GM21515 (cell line): ENCODE results near the gene MIX23.
"Not testable (repeated sequence)": the region's sequence is repeated elsewhere in the genome, so short reads cannot be mapped to it uniquely, and the experiment has no call there.

ENCODE experiments used
- ATAC-seq: cut with Tn5 transposase; IDR thresholded peaks from one replicate; pipeline ENCODE4 v1.9.1; 2021; ENCODE audit not compliant: unreplicated experiment

The MIX23 gene

GRCh38 chr3:122392868-122393844, 10.1 kb upstream of the MIX23 start:
- no peak for ATAC-seq

GRCh38 chr3:122391681-122392446, 8.8 kb upstream of the MIX23 start:
- no peak for ATAC-seq

GRCh38 chr3:122390665-122391064, 7.6 kb upstream of the MIX23 start:
- no peak for ATAC-seq

GRCh38 chr3:122389892-122390291, 6.9 kb upstream of the MIX23 start:
- ATAC-seq: no peak

GRCh38 chr3:122389197-122389596, 6.2 kb upstream of the MIX23 start:
- no peak for ATAC-seq

- no peak for ATAC-seq
These were observed 4.7 kb upstream of the MIX23 start for GRCh38 chr3:122387709-122388108.

GRCh38 chr3:122383771-122384697, 1.0 kb upstream of the MIX23 start, which contains the start of gene FAM162A:
TSS of gene FAM162A (plus strand) at chr3:122384182. CDS start at chr3:122384266, 84 bp downstream.
- peak; percentile 93 for ATAC-seq

- no peak for ATAC-seq
These were observed 5.1 kb downstream of the MIX23 start for GRCh38 chr3:122377975-122378374.

- ATAC-seq: no peak
These were observed 9.0 kb downstream of the MIX23 start for GRCh38 chr3:122374034-122374433.

GRCh38 chr3:122366379-122366749, 16.7 kb downstream of the MIX23 start:
- ATAC-seq: no peak

- not testable (repeated sequence) for ATAC-seq
These were observed 17.3 kb downstream of the MIX23 start for GRCh38 chr3:122365582-122366378.

GRCh38 chr3:122365073-122365472, 18.0 kb downstream of the MIX23 start:
- no peak for ATAC-seq

GRCh38 chr3:122364490-122364889, 18.5 kb downstream of the MIX23 start:
- no peak for ATAC-seq

- no peak for ATAC-seq
These were observed 21.0 kb downstream of the MIX23 start for GRCh38 chr3:122362026-122362425.

- no peak for ATAC-seq
These were observed 24.4 kb downstream of the MIX23 start for GRCh38 chr3:122358703-122359032.

- no peak for ATAC-seq
These were observed 25.0 kb downstream of the MIX23 start for GRCh38 chr3:122357828-122358702.

GRCh38 chr3:122356402-122356801, 26.6 kb downstream of the MIX23 start:
- no peak for ATAC-seq

GRCh38 chr3:122355612-122356011, 27.4 kb downstream of the MIX23 start:
- ATAC-seq: no peak

GRCh38 chr3:122353893-122354401, 29.1 kb downstream of the MIX23 start:
- no peak for ATAC-seq
